Urinary bladder (tissue), 4 donors: ENCODE results near the gene MRPL55. TPM values are rescaled to one million over a fixed set of nuclear protein-coding genes. Genes with fewer than 3 reads are reported as not detected.
A peak's percentile ranks its signal among the peaks of the same experiment; 100 is the strongest.

ENCODE experiments used
- DNase-seq: peaks from one replicate; pipeline ENCODE4 v3.0.0-alpha.2; 2015; ENCODE audit errors: extremely low spot score
- H3K27ac ChIP-seq: one replicate; pipeline ENCODE4 v1.5.1; 2013; ENCODE audit warnings: low read depth, mild to moderate bottlenecking, moderate library complexity
- H3K36me3 ChIP-seq: one replicate; pipeline ENCODE4 v1.6.1; 2013; ENCODE audit warnings: mild to moderate bottlenecking, moderate library complexity; ENCODE audit not compliant: insufficient read depth
- H3K4me1 ChIP-seq: one replicate; pipeline ENCODE4 v1.6.1; 2013; ENCODE audit warnings: mild to moderate bottlenecking, moderate library complexity; ENCODE audit not compliant: insufficient read depth
- H3K4me3 ChIP-seq: one replicate; pipeline ENCODE4 v1.5.1; 2013; ENCODE audit warnings: low read depth, low read length
- WGBS: extraction: QIAGEN DNeasy Blood & Tissue Kit; methylation state at CpG from one replicate; pipeline ENCODE4 v1.1.7; 2013; 5-methylcytosine and 5-hydroxymethylcytosine counted together
- polyA plus RNA-seq: library from polyadenylated mRNA; stranded (reverse); fragments of 200-250 nt; gene quantifications from one replicate; pipeline ENCODE4 v1.2.3, GENCODE V29; 2013
- total RNA-seq: library from RNA; depleted of rRNA; stranded (reverse); fragments of >200 nt; gene quantifications from one replicate; pipeline ENCODE4 v1.2.3, GENCODE V29; 2014
- donor health status: healthy with polysubstance abuse.
- donor health status: healthy.

The MRPL55 gene
- total and polyA plus RNA-seq, 2 donors, result 22.5 to 109 TPM

GRCh38 chr1:228144193-228144992 is 35.3 kb upstream of the MRPL55 start:
- Histone ChIP-seq H3K27ac (no peak overlapping the region), H3K4me3 (no peak overlapping the region), H3K4me1 (no peaks in the 10 kb centered on the region), H3K36me3 (no peaks in the 10 kb centered on the region)
- DNase-seq, result no peak
- WGBS, result 78% methylated on average over 16 of the region's 16 CpGs

- no peak overlapping the region for H3K4me3 ChIP-seq
- H3K27ac ChIP-seq, result no peak overlapping the region
- no peaks in the 10 kb centered on the region for H3K36me3 ChIP-seq
- 88% methylated on average over 12 of the region's 12 CpGs for WGBS
- H3K4me1 ChIP-seq, result no peaks in the 10 kb centered on the region
- DNase-seq, result no peak
Observed at GRCh38 chr1:228143480-228144192, 34.5 kb upstream of the MRPL55 start.

GRCh38 chr1:228142701-228143136 is 33.6 kb upstream of the MRPL55 start:
- WGBS, result 80% methylated on average over 11 of the region's 11 CpGs
- DNase-seq, result no peak
- Histone ChIP-seq H3K36me3 (no peaks in the 10 kb centered on the region), H3K4me1 (no peaks in the 10 kb centered on the region), H3K4me3 (no peak overlapping the region), H3K27ac (no peak overlapping the region)

GRCh38 chr1:228142155-228142691 is 33.1 kb upstream of the MRPL55 start:
- Histone ChIP-seq H3K4me1 (no peaks in the 10 kb centered on the region), H3K27ac (no peak overlapping the region), H3K4me3 (no peak overlapping the region), H3K36me3 (no peaks in the 10 kb centered on the region)
- 75% methylated on average over 16 of the region's 16 CpGs for WGBS
- no peak for DNase-seq

GRCh38 chr1:228141226-228142044 is 32.3 kb upstream of the MRPL55 start:
- H3K36me3 ChIP-seq, result no peaks in the 10 kb centered on the region
- DNase-seq, result no peak
- H3K27ac ChIP-seq, result no peak overlapping the region
- peak overlapping the region; percentile 69 for H3K4me3 ChIP-seq
- WGBS, result 42% methylated on average over 27 of the region's 27 CpGs
- H3K4me1 ChIP-seq, result no peaks in the 10 kb centered on the region

GRCh38 chr1:228140724-228141225 is 31.7 kb upstream of the MRPL55 start:
- H3K4me1 ChIP-seq, result no peaks in the 10 kb centered on the region

GRCh38 chr1:228139931-228140723 is 31.0 kb upstream of the MRPL55 start, which contains the start of gene GUK1:
Gene GUK1, plus strand, starts transcription at chr1:228140279. Its CDS starts 24 bp downstream, at chr1:228140303.
- peak; percentile 92 for DNase-seq
- no peaks in the 10 kb centered on the region for H3K4me1 ChIP-seq

More at GRCh38 chr1:228140724-228141225, 31.7 kb upstream of the MRPL55 start:
- WGBS, result 5% methylated on average over 25 of the region's 25 CpGs
- H3K4me3 ChIP-seq, result peak overlapping the region; percentile 69
- no peak for DNase-seq
- H3K27ac ChIP-seq, result peak overlapping the region; percentile 90
- H3K36me3 ChIP-seq, result no peaks in the 10 kb centered on the region

DNA sequence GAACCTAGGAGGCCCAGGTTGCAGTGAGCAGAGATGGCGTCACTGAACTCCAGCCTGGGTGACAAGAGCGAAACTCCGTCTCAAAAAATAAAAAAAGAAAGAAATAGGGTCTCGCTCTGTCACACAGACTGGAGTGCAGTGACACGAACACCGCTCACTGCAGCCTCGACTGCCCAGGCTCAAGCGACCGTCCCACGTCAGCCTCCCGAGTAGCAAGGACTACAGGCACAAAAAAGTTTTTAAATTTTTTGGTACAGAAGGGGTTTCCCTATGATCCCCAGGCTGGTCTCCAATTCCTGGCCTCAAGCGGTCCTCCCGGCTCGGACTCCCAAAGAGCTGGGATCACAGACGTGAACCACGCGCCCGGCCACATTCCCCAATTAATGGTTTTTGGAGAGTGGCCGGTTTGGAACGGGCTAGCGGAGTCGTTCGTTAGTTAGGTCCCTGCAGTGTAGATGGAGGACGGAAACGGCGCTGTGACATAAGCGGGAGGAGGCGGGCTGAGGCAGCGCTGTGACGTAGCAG is 30.4 kb upstream of the MRPL55 start:
- no peak for DNase-seq
- Histone ChIP-seq H3K4me1 (no peaks in the 10 kb centered on the region), H3K4me3 (peak overlapping the region; percentile 34), H3K36me3 (no peaks in the 10 kb centered on the region), H3K27ac (peak overlapping the region; percentile 89)
- 19% methylated on average over 30 of the region's 30 CpGs for WGBS

More at GRCh38 chr1:228139931-228140723, 31.0 kb upstream of the MRPL55 start, which contains the start of gene GUK1:
- H3K4me3 ChIP-seq, result peak within 1 kb of the TSS; percentile 69
- WGBS, result under 1% methylated on average over 95 of the region's 95 CpGs
- H3K36me3 ChIP-seq, result no peaks in the 10 kb centered on the region
- H3K27ac ChIP-seq, result peak within 1 kb of the TSS; percentile 90

DNA sequence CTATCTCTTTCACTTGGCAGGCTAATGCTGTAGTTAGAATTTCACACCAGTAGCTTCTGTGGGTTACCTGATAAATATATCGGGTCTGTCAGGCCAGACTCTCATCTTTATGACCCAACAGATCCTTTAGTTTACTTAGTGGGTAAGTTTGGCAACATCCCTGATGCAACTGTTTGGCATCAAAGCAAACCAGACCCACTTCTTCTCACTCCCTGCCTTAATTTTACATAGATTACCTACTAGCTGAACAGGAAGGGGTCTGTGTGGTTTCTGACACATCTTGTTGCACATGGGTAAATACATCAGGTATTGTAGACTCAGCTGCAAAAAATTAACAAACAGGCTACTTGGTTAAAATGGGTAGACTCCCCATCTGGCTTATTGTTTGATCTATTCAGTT is 27.8 kb upstream of the MRPL55 start:
- WGBS, result 12% methylated on average over 1 of the region's 1 CpG
- Histone ChIP-seq H3K27ac (no peak overlapping the region), H3K4me3 (no peak overlapping the region), H3K36me3 (no peaks in the 10 kb centered on the region), H3K4me1 (no peaks in the 10 kb centered on the region)
- DNase-seq, result no peak

DNA sequence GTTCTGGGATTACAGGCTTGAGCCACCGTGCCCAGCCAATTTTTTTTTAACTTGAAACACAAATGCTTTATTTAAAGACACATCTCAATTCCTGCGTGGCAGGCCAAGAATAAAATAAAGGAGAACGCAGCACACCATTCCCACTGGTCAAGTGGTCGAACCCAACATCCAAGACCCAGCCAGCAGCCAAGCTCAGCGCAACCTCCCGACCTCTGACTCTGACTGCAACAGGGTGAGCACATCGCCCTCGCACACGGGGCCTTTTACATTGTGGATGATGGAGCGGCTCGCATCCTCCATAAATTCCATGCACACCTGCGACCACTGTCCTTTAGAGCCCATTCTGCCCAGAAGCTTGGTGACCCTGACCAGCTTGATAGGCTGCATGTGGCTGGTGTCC is 25.5 kb upstream of the MRPL55 start:
- Histone ChIP-seq H3K4me1 (no peaks in the 10 kb centered on the region), H3K4me3 (no peak overlapping the region), H3K36me3 (no peaks in the 10 kb centered on the region), H3K27ac (no peak overlapping the region)
- whole genome bisulfite sequencing, result 82% methylated on average over 12 of the region's 12 CpGs
- no peak for DNase-seq

DNA sequence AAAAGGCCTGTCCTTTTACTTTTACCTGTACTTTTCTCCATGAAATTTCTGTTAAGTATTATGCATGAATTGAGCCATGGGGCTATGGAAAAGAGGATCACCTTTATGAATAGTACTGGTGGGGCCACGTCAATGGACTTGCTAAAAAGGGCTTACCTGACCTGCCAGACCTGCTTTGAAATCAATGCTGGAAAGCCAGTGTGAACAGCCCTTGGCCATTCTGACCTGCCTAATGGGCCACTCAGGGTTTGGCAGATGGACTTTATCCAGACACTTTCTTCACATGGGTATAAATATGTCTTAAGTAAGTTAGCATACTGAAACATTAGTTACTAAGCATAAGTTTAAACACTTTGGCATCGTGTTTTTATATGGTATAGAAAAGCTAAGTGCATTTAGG is 22.7 kb upstream of the MRPL55 start:
- Histone ChIP-seq H3K4me1 (no peaks in the 10 kb centered on the region), H3K27ac (no peak overlapping the region), H3K4me3 (no peak overlapping the region), H3K36me3 (no peaks in the 10 kb centered on the region)
- DNase-seq, result no peak
- 83% methylated on average over 2 of the region's 2 CpGs for WGBS

GRCh38 chr1:228125185-228125584 is 16.1 kb upstream of the MRPL55 start:
- Histone ChIP-seq H3K4me1 (no peaks in the 10 kb centered on the region), H3K4me3 (no peak overlapping the region), H3K36me3 (no peaks in the 10 kb centered on the region), H3K27ac (no peak overlapping the region)
- 71% methylated on average over 5 of the region's 5 CpGs for WGBS
- no peak for DNase-seq
